HFFc6 (cell line): ENCODE results near the gene IL23R. TPM values are rescaled to one million over a fixed set of nuclear protein-coding genes. Genes with fewer than 3 reads are reported as not detected.

Experiments used
- DNase-seq: peaks from one replicate; pipeline ENCODE4 v3.0.0-alpha.2; 2018
- H3K27ac Mint-ChIP-seq: 2 replicates; pipeline ENCODE4 v1.8.0; 2020; ENCODE audit warnings: mild to moderate bottlenecking, mixed read lengths
- H3K27me3 Mint-ChIP-seq: 2 replicates; pipeline ENCODE4 v1.8.0; 2021; ENCODE audit warnings: mild to moderate bottlenecking, moderate library complexity, mixed read lengths; ENCODE audit not compliant: insufficient read depth
- H3K36me3 Mint-ChIP-seq: 2 replicates; pipeline ENCODE4 v1.8.0; 2021; ENCODE audit warnings: low read depth, mixed read lengths
- H3K4me1 Mint-ChIP-seq: 2 replicates; pipeline ENCODE4 v1.8.0; 2020; ENCODE audit warnings: low read depth, mixed read lengths
- H3K4me3 Mint-ChIP-seq: 2 replicates; pipeline ENCODE4 v1.8.0; 2020; ENCODE audit warnings: mild to moderate bottlenecking, moderate library complexity, mixed read lengths
- H3K9me3 Mint-ChIP-seq: 2 replicates; pipeline ENCODE4 v1.8.0; 2020; ENCODE audit warnings: mild to moderate bottlenecking, mixed read lengths
- total RNA-seq, 6 experiments: library from RNA; stranded (reverse); fragmentation: NEBNext Ultra II Directional; extraction: Animal tissue kit (Norgen Biotek cat#: 25700); gene quantifications; 2 replicates in 1 of 6; 3 replicates in 5 of 6; pipeline ENCODE4 v1.2.3, GENCODE V29; 2021
- TF ChIP-seq, protein P1 (sequence below): fragments of 200-600 bp; sonication (generic); IDR thresholded peaks from 2 replicates; pipeline ENCODE4 v1.5.0; 2021; ENCODE audit warnings: antibody characterized with exemption, mild to moderate bottlenecking

The IL23R gene
- total RNA-seq, 6 experiments from 2014 or later = not detected

DNA sequence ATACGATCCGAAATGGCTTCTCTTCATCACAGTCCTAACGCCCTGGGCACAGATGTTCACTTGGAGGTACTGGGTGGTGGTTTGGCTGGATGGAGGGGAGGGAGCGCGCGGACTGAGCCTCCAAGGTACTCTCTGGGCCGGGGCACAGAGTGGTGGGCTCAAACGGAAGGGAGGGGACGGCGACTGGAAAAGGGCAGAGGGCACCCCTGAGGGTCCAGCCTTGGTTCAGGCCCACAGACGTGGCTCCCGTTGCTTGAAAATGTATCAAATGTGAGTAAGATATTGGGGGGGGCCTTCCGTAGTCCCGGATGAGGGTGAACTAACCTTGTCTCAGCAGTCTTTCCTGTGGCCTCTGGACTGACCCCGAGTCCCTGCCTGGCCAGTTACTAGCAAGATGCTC is 141.9 kb downstream of the IL23R start:
- no peak for DNase-seq
- no peaks in the 10 kb centered on the region for H3K4me1 Mint-ChIP-seq
- H3K4me3 Mint-ChIP-seq = no peak overlapping the region
- H3K36me3 Mint-ChIP-seq = no peaks in the 10 kb centered on the region
- peaks cover 35% of the 10 kb centered on the region for H3K27me3 Mint-ChIP-seq
- TF ChIP-seq, protein P1, sequence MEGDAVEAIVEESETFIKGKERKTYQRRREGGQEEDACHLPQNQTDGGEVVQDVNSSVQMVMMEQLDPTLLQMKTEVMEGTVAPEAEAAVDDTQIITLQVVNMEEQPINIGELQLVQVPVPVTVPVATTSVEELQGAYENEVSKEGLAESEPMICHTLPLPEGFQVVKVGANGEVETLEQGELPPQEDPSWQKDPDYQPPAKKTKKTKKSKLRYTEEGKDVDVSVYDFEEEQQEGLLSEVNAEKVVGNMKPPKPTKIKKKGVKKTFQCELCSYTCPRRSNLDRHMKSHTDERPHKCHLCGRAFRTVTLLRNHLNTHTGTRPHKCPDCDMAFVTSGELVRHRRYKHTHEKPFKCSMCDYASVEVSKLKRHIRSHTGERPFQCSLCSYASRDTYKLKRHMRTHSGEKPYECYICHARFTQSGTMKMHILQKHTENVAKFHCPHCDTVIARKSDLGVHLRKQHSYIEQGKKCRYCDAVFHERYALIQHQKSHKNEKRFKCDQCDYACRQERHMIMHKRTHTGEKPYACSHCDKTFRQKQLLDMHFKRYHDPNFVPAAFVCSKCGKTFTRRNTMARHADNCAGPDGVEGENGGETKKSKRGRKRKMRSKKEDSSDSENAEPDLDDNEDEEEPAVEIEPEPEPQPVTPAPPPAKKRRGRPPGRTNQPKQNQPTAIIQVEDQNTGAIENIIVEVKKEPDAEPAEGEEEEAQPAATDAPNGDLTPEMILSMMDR = no peak
- no peak overlapping the region for H3K27ac Mint-ChIP-seq
- no peaks in the 10 kb centered on the region for H3K9me3 Mint-ChIP-seq

Other genes starting within 250 kb of the IL23R start
- 1 to 10 TPM; 1.3 to 4.3 (median 3.4) TPM for gene DNAI4, start 241.6 kb upstream of the IL23R start, total RNA-seq
- gene MIER1, start 241.5 kb upstream of the IL23R start, total RNA-seq = 10 to 100 TPM; 28.0 to 37.5 (median 33.7) TPM
- gene SLC35D1, start 112.3 kb upstream of the IL23R start, total RNA-seq = 10 to 100 TPM; 19.8 to 26.0 (median 22.3) TPM
- gene C1orf141, start 31.5 kb upstream of the IL23R start, total RNA-seq = not detected
- not detected for gene IL12RB2, start 141.4 kb downstream of the IL23R start, total RNA-seq